HepG2 (cell line): ENCODE measurements around the gene TAL2. TPM values are rescaled to one million over a fixed set of nuclear protein-coding genes. Genes with fewer than 3 reads are reported as not detected.

Experiments used
- ATAC-seq: fragments of 200-7000 bp; cut with Tn5 transposase; 3 replicates; pipeline ENCODE4 v1.9.1; 2020; ENCODE audit warnings: mild to moderate bottlenecking, moderate library complexity
- BruUV-seq: library from RNA; stranded (reverse); fragments of 400-500 nt; replicated peaks from 2 replicates; lab custom pipeline; 2021; lab: Mats Ljungman, UMichigan
- CTCF ChIA-PET: fragments of 300-600 bp; formaldehyde crosslinking; extraction: SDS; loops from one replicate; lab custom pipeline; 2021; ENCODE audit warnings: low total read pairs, inconsistent platforms, low intra/inter-chr PET ratio; lab: Yijun Ruan, JAX
- POLR2A ChIA-PET: fragments of 350-600 bp; sonication (Branson Sonifier 250); formaldehyde crosslinking; loops from one replicate; lab custom pipeline; 2020; ENCODE audit warnings: antibody characterized with exemption, inconsistent platforms; lab: Yijun Ruan, JAX
- DNase-seq: peaks from one replicate; pipeline ENCODE4 v3.0.0-alpha.2; 2015; ENCODE audit warnings: low spot score
- FAIRE-seq: peaks from 3 replicates; lab custom pipeline; 2011; peaks lifted over from hg19 to GRCh38; lab: Jason Lieb, UNC
- H2AFZ ChIP-seq: one replicate; pipeline ENCODE4 v1.6.1; 2011; ENCODE audit warnings: low read length, inconsistent platforms
- H3K27ac ChIP-seq: fragments of 300-600 bp; 3 replicates; pipeline ENCODE4 v1.8.0; 2011; ENCODE audit warnings: mixed run types, mild to moderate bottlenecking, mixed read lengths, low read length, inconsistent platforms; ENCODE audit not compliant: insufficient read depth; ENCODE audit errors: extremely low read length
- H3K27me3 ChIP-seq, 2 experiments: fragments of 200-600 bp in 1 of 2; 2 replicates in 1 of 2; 3 replicates in 1 of 2; pipeline versions ENCODE4 v1.6.0 to v1.8.0; 2011; ENCODE audit warnings: low read length in 2 of 2, mild to moderate bottlenecking in 2 of 2, moderate library complexity in 2 of 2, inconsistent platforms in 1 of 2; ENCODE audit not compliant: insufficient read depth in 2 of 2, control insufficient read depth in 1 of 2
- H3K36me3 ChIP-seq, 2 experiments: fragments of 200-600 bp in 1 of 2; replicated peaks in 1 of 2; 2 replicates in 1 of 2; 3 replicates in 1 of 2; pipeline versions ENCODE4 v1.5.1 to v1.8.0; 2011; ENCODE audit warnings: low read length in 2 of 2, inconsistent platforms in 1 of 2; ENCODE audit not compliant: insufficient read depth in 2 of 2, control insufficient read depth in 1 of 2
- H3K4me1 ChIP-seq: 2 replicates; pipeline ENCODE4 v1.5.1; 2012; ENCODE audit warnings: low read length, inconsistent platforms; ENCODE audit not compliant: insufficient read depth
- H3K4me2 ChIP-seq: 2 replicates; pipeline ENCODE4 v1.6.0; 2011; ENCODE audit warnings: low read depth, low read length, inconsistent platforms
- H3K4me3 ChIP-seq, 3 experiments: fragments of 200-600 bp in 1 of 3; sonication (generic), shearing (Covaris generic) in 1 of 3; replicated peaks in 1 of 3; 2 replicates each; pipeline ENCODE4 v1.5.1; 2011 to 2016; ENCODE audit warnings: low read length in 3 of 3, inconsistent platforms in 2 of 3, low read depth in 2 of 3, mild to moderate bottlenecking in 2 of 3, control low read depth in 1 of 3, mixed read lengths in 1 of 3; ENCODE audit not compliant: insufficient read depth in 1 of 3
- H3K79me2 ChIP-seq: one replicate; pipeline ENCODE4 v1.6.1; 2011; ENCODE audit warnings: low read length, inconsistent platforms; ENCODE audit not compliant: insufficient read depth
- H3K9ac ChIP-seq: 2 replicates; pipeline ENCODE4 v1.6.0; 2011; ENCODE audit warnings: mild to moderate bottlenecking, low read depth, low read length, inconsistent platforms; ENCODE audit not compliant: insufficient read depth
- H3K9me3 ChIP-seq: 2 replicates; pipeline ENCODE4 v1.5.1; 2012; ENCODE audit warnings: mild to moderate bottlenecking, low read length
- H4K20me1 ChIP-seq: 2 replicates; pipeline ENCODE4 v1.6.0; 2011; ENCODE audit warnings: inconsistent platforms, mild to moderate bottlenecking, low read length, moderate library complexity; ENCODE audit not compliant: insufficient read depth
- CBX5 ChIP-seq: sonication (generic); formaldehyde crosslinking; IDR thresholded peaks from 2 replicates; pipeline ENCODE4 v1.4.0; 2020; ENCODE audit warnings: missing genetic modification reagents, borderline replicate concordance
- CREB1 ChIP-seq, 2 experiments: fragments of 450-650 bp in 1 of 2; IDR thresholded peaks; 2 replicates each; pipeline ENCODE4 v1.6.1; 2016 to 2017; ENCODE audit warnings: control low read depth in 1 of 2, mild to moderate bottlenecking in 1 of 2, missing compliant biosample characterization in 1 of 2, missing genetic modification characterization in 1 of 2
- ELF1 ChIP-seq: sonication (generic); formaldehyde crosslinking; IDR thresholded peaks from 2 replicates; pipeline ENCODE4 v1.4.0; 2020; ENCODE audit warnings: missing genetic modification reagents
- FOXC1 ChIP-seq: sonication (generic); formaldehyde crosslinking; IDR thresholded peaks from 2 replicates; pipeline ENCODE4 v1.8.0; 2022; ENCODE audit warnings: mild to moderate bottlenecking, missing genetic modification reagents, borderline replicate concordance
- GABPA ChIP-seq, 2 experiments: IDR thresholded peaks; 2 replicates each; pipeline ENCODE4 v1.6.1; 2011 to 2016; ENCODE audit warnings: low read depth in 2 of 2, low read length in 1 of 2, missing biosample characterization in 1 of 2, missing genetic modification characterization in 1 of 2
- SKI ChIP-seq: fragments of 450-650 bp; IDR thresholded peaks from one replicate; pipeline ENCODE4 v1.6.1; 2018; ENCODE audit warnings: mild to moderate bottlenecking; ENCODE audit not compliant: partially characterized antibody
- SNRNP70 ChIP-seq: fragments of 200-400 bp; formaldehyde crosslinking; IDR thresholded peaks from 2 replicates; pipeline ENCODE4 v1.6.1; 2017; ENCODE audit warnings: mild to moderate bottlenecking, low read depth, low read length, moderate library complexity
- TCF7 ChIP-seq: sonication (generic); IDR thresholded peaks from 2 replicates; pipeline ENCODE4 v1.6.1; 2016; ENCODE audit warnings: antibody characterized with exemption, low read depth
- ZNF883 ChIP-seq: sonication (generic); formaldehyde crosslinking; IDR thresholded peaks from 2 replicates; pipeline ENCODE4 v1.5.1; 2020; ENCODE audit warnings: mild to moderate bottlenecking, missing genetic modification reagents; ENCODE audit errors: not compliant biosample characterization
- WGBS: methylation state at CpG from one replicate; pipeline ENCODE4 v1.1.6; 2017; ENCODE audit warnings: low lambda C conversion rate; 5-methylcytosine and 5-hydroxymethylcytosine counted together
- in situ Hi-C: cut with HindIII; loops from 2 replicates; pipeline ENCODE4 v1.10.0; 2017; ENCODE audit warnings: low pct_unique_long_range_greater_than_20kb; ENCODE audit not compliant: extremely low pct_ligation_motif_present
- intact Hi-C: fragments of 100-400 bp; cut with micrococcal nuclease; formaldehyde crosslinking; loops from one replicate; pipeline ENCODE4 v1.10.0; 2022; ENCODE audit not compliant: unreplicated experiment
- polyA plus RNA-seq, 8 experiments: library from polyadenylated mRNA; depleted of rRNA in 3 of 8; stranded (reverse) in 7 of 8; unstranded in 1 of 8; fragments of >200 nt; fragmentation: Illumina TruSeq in 4 of 8; extraction: Trizol in 4 of 8; gene quantifications; 2 replicates each; pipeline versions ENCODE4 v1.2.1 to v1.2.3, GENCODE V29; 2011 to 2016; ENCODE audit warnings: low read depth in 4 of 8, missing spikeins in 1 of 8, mixed read lengths in 1 of 8; ENCODE audit not compliant: insufficient read depth in 1 of 8
- total RNA-seq, 5 experiments: library from RNA; depleted of rRNA; stranded (reverse); fragments of >200 nt; fragmentation: Illumina TruSeq; extraction: Trizol; gene quantifications; 2 replicates each; pipeline ENCODE4 v1.2.3, GENCODE V29; 2016; ENCODE audit warnings: low read depth in 1 of 5
- TF ChIP-seq, protein P1 (sequence below): sonication (generic); formaldehyde crosslinking; IDR thresholded peaks from 2 replicates; pipeline ENCODE4 v1.4.0; 2020; ENCODE audit warnings: missing genetic modification reagents
- TF ChIP-seq, protein P2 (sequence below): sonication (generic); formaldehyde crosslinking; IDR thresholded peaks from 2 replicates; pipeline ENCODE4 v1.4.0; 2020; ENCODE audit warnings: missing genetic modification reagents
- TF ChIP-seq, protein P3 (sequence below): sonication (generic); formaldehyde crosslinking; IDR thresholded peaks from 2 replicates; pipeline ENCODE4 v1.9.0; 2021; ENCODE audit warnings: missing genetic modification reagents, mild to moderate bottlenecking, borderline replicate concordance

Gene TAL2
- total and polyA plus RNA-seq, 2 of the 13 experiments (the other 11 are each of a cell fraction or from before 2014, with no cell fraction given), result 0.22 TPM; not detected in 1

DNA sequence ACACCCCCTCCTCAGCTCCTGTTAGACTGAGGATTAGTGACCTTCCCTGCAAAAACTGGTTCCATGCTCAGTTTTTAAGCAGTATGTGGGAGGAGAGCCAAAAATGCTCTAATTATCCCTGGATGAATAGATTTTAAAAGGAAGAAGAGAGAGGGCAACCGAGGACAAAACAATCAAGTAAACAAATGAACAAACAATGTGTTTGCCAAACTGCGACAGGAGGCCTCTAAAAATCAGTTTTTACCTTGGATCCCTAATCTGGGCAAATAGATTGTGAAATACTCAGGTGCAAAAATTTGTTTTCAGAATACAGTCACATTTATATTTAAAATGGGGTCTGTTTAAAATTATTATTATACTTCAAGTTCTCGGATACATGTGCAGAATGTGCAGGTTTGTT lies 8.5 kb downstream of the TAL2 start:
- CTCF ChIA-PET, result no interaction called here
- whole genome bisulfite sequencing, result 2% methylated on average over 3 of the region's 3 CpGs
- Histone ChIP-seq H4K20me1 (no peaks in the 10 kb centered on the region), H3K9me3 (no peaks in the 10 kb centered on the region)
- no peak for ATAC-seq
- intact Hi-C loops, result no loop called here
- in situ Hi-C loops, result no loop called here
- POLR2A ChIA-PET, result no interaction called here
- TF ChIP-seq, protein P1, sequence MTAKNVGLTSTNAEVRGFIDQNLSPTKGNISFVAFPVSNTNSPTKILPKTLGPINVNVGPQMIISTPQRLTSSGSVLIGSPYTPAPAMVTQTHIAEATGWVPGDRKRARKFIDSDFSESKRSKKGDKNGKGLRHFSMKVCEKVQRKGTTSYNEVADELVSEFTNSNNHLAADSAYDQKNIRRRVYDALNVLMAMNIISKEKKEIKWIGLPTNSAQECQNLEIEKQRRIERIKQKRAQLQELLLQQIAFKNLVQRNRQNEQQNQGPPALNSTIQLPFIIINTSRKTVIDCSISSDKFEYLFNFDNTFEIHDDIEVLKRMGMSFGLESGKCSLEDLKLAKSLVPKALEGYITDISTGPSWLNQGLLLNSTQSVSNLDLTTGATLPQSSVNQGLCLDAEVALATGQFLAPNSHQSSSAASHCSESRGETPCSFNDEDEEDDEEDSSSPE (CRISPR knock-in tag), result no peak
- no peak for TF ChIP-seq FOXC1 (CRISPR knock-in tag)
- TF ChIP-seq, all 625 proteins: peak for 0
- Histone ChIP-seq H3K4me2 (no peak overlapping the region), H2AFZ (no peak overlapping the region), H3K27ac (no peak overlapping the region), H3K4me1 (peaks cover 26% of the 10 kb centered on the region), H3K9ac (no peak overlapping the region), H3K4me3 (no peak overlapping the region), H3K27me3 (peaks cover 0 to 4% of the 10 kb centered on the region in 2 experiments; a peak in 1 of 5 replicates), H3K79me2 (no peaks in the 10 kb centered on the region), H3K36me3 (no peaks in the 10 kb centered on the region)
- no peak for DNase-seq
- BruUV-seq, result no TSS peak
- no peak for FAIRE-seq

DNA sequence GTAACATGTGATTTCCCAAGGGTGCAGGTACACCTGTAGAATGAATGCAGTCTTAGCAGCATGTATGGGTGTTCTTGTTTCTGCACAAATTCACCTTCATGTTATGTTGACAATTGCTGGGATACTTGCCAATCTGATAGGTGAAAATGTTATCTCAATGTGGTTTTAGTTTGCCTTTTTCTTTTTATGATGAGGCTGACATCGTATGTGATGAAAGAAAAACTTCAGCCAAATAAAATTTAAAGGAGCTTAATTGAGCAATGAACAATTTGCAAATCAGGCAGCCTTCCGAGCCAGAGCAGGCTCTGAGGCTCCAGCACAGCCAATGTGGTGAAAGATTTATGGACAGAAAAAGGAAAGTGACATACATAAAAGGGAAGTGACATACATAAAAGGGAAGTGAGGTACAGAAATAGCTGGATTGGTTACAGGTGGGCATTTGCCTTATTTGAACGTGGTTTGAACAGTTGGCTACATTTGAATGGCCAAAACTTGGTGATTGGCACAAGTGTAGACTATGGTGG lies 10.5 kb downstream of the TAL2 start:
- peaks cover 22% of the 10 kb centered on the region for H3K4me1 ChIP-seq
- ATAC-seq (no peak), FAIRE-seq (no peak), DNase-seq (no peak)
- POLR2A ChIA-PET, result no interaction called here
- no peaks in the 10 kb centered on the region for H3K9me3 ChIP-seq
- in situ Hi-C loops (no loop called here), intact Hi-C loops (no loop called here)
- H3K4me3 ChIP-seq, result no peak overlapping the region
- H3K4me2 ChIP-seq, result no peak overlapping the region
- H3K27ac ChIP-seq, result no peak overlapping the region
- H3K27me3 ChIP-seq, result no peaks in the 10 kb centered on the region
- no peaks in the 10 kb centered on the region for H4K20me1 ChIP-seq
- no peak overlapping the region for H3K9ac ChIP-seq
- 14% methylated on average over 3 of the region's 3 CpGs for WGBS
- H3K36me3 ChIP-seq, result no peaks in the 10 kb centered on the region
- H2AFZ ChIP-seq, result peak overlapping the region; percentile 63
- TF ChIP-seq ZNF883 (CRISPR knock-in tag), result no peak
- TF ChIP-seq SKI, result no peak
- TF ChIP-seq, protein P2, sequence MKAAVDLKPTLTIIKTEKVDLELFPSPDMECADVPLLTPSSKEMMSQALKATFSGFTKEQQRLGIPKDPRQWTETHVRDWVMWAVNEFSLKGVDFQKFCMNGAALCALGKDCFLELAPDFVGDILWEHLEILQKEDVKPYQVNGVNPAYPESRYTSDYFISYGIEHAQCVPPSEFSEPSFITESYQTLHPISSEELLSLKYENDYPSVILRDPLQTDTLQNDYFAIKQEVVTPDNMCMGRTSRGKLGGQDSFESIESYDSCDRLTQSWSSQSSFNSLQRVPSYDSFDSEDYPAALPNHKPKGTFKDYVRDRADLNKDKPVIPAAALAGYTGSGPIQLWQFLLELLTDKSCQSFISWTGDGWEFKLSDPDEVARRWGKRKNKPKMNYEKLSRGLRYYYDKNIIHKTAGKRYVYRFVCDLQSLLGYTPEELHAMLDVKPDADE, result no peak
- TF ChIP-seq CREB1 (IDR thresholded peaks at IDR 0.05), result no peak
- TF ChIP-seq CREB1 (CRISPR knock-in tag; IDR thresholded peaks at IDR 0.05), result 0 out of 2 replicates have a peak, but pooled peaks have one; percentile 20
- no peak for TF ChIP-seq GABPA (IDR thresholded peaks at IDR 0.05; ENCODE audit: low read depth, low read length)
- TF ChIP-seq GABPA (CRISPR knock-in tag; IDR thresholded peaks at IDR 0.05; ENCODE audit: low read depth), result peak; percentile 74
- no peak for TF ChIP-seq CBX5
- no peak for TF ChIP-seq ELF1 (CRISPR knock-in tag)
- TF ChIP-seq, protein P3, sequence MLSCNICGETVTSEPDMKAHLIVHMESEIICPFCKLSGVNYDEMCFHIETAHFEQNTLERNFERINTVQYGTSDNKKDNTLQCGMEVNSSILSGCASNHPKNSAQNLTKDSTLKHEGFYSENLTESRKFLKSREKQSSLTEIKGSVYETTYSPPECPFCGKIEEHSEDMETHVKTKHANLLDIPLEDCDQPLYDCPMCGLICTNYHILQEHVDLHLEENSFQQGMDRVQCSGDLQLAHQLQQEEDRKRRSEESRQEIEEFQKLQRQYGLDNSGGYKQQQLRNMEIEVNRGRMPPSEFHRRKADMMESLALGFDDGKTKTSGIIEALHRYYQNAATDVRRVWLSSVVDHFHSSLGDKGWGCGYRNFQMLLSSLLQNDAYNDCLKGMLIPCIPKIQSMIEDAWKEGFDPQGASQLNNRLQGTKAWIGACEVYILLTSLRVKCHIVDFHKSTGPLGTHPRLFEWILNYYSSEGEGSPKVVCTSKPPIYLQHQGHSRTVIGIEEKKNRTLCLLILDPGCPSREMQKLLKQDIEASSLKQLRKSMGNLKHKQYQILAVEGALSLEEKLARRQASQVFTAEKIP (CRISPR knock-in tag), result no peak
- no peak for TF ChIP-seq SNRNP70
- no peak for TF ChIP-seq TCF7
- CTCF ChIA-PET, result no interaction called here
- BruUV-seq, result no TSS peak
- H3K79me2 ChIP-seq, result no peaks in the 10 kb centered on the region
